ENCODE measurements around the gene SLC1A3.

DNA sequence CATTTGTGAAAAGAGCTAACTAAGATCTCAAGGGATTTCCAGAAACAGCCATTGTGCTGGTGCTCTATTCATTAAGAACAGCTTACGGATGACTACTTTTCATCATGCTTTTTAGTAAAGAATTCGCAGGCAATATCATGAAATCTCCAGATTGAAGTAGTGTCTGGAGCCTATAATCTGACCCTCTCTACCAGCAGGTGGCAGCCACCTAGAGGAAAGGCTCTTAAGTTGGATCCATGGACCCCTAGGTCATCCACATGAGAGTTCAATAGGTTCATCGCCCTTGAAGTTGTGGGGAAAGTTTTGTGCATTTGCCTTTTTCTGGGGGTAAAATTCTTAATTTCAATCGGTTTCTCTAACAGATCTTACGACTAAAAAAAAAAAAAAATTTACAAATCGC, 82.3 kb downstream of the SLC1A3 start:
- TF ChIP-seq EZH2 (IDR thresholded peaks at IDR 0.05; ENCODE audit: low read length, missing control alignments): no peak
- TF ChIP-seq, protein P1, sequence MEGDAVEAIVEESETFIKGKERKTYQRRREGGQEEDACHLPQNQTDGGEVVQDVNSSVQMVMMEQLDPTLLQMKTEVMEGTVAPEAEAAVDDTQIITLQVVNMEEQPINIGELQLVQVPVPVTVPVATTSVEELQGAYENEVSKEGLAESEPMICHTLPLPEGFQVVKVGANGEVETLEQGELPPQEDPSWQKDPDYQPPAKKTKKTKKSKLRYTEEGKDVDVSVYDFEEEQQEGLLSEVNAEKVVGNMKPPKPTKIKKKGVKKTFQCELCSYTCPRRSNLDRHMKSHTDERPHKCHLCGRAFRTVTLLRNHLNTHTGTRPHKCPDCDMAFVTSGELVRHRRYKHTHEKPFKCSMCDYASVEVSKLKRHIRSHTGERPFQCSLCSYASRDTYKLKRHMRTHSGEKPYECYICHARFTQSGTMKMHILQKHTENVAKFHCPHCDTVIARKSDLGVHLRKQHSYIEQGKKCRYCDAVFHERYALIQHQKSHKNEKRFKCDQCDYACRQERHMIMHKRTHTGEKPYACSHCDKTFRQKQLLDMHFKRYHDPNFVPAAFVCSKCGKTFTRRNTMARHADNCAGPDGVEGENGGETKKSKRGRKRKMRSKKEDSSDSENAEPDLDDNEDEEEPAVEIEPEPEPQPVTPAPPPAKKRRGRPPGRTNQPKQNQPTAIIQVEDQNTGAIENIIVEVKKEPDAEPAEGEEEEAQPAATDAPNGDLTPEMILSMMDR (conservative IDR thresholded peaks at IDR 0.05 in 1 of 2, IDR thresholded peaks at IDR 0.05 in 1 of 2; ENCODE audit: low read depth in 1 of 2, low read length in 2 of 2): peak; percentile 22 to 46

Data from fibroblast of lung (primary cell).